B cell (primary cell): ENCODE results near the gene C10orf62. TPM values are rescaled to one million over a fixed set of nuclear protein-coding genes. Genes with fewer than 3 reads are reported as not detected.

Experiments used
- ATAC-seq: fragments of 200-7000 bp; cut with Tn5 transposase; one replicate; pipeline ENCODE4 v1.10.0; 2021; ENCODE audit warnings: low read depth, mild to moderate bottlenecking, moderate number of reproducible peaks, moderate library complexity
- CTCF ChIA-PET: fragments of 350-600 bp; sonication (Branson Sonifier 250); formaldehyde crosslinking; loops from one replicate; lab custom pipeline; 2021; ENCODE audit warnings: antibody characterized with exemption, inconsistent platforms; lab: Charles Lee
- POLR2A ChIA-PET: fragments of 350-600 bp; sonication (Branson Sonifier 250); formaldehyde crosslinking; loops from one replicate; lab custom pipeline; 2021; ENCODE audit warnings: antibody characterized with exemption; lab: Charles Lee
- DNase-seq: peaks from one replicate; pipeline ENCODE4 v3.0.0; 2013
- H2AFZ ChIP-seq: 2 replicates; pipeline ENCODE4 v1.6.1; 2012; ENCODE audit warnings: mild to moderate bottlenecking, low read depth, low read length; ENCODE audit not compliant: insufficient read depth, poor library complexity, severe bottlenecking
- H3K27ac ChIP-seq, 2 donors: 1 replicate in 1 of 2; 2 replicates in 1 of 2; pipeline ENCODE4 v1.5.1; 2012 to 2013; ENCODE audit warnings: low read length in 2 of 2, mild to moderate bottlenecking in 2 of 2, moderate library complexity in 1 of 2
- H3K27me3 ChIP-seq, 4 experiments: fragments of 200-600 bp in 1 of 4; sonication (generic) in 1 of 4; replicated peaks in 1 of 4; 1 replicate in 2 of 4; 2 replicates in 2 of 4; pipeline versions ENCODE4 v1.6.1 to v1.7.0; 2013 to 2016; ENCODE audit warnings: low read length in 3 of 4, mild to moderate bottlenecking in 2 of 4, mixed read lengths in 1 of 4, moderate library complexity in 1 of 4; ENCODE audit not compliant: insufficient read depth in 4 of 4, control insufficient read depth in 3 of 4; ENCODE audit errors: control extremely low read depth in 1 of 4
- H3K36me3 ChIP-seq, 2 experiments: replicated peaks in 1 of 2; 1 replicate in 1 of 2; 2 replicates in 1 of 2; pipeline versions ENCODE4 v1.6.1 to v1.7.1; 2013; ENCODE audit warnings: low read length in 1 of 2; ENCODE audit not compliant: insufficient read depth in 2 of 2, control insufficient read depth in 1 of 2; ENCODE audit errors: control extremely low read depth in 1 of 2, extremely low read depth in 1 of 2
- H3K4me1 ChIP-seq, 2 donors: fragments of 200-600 bp in 1 of 2; sonication (generic) in 1 of 2; 1 replicate in 1 of 2; 2 replicates in 1 of 2; pipeline versions ENCODE4 v1.5.1 to v1.6.1; 2013 to 2017; ENCODE audit warnings: low read length in 2 of 2; ENCODE audit not compliant: control insufficient read depth in 2 of 2, insufficient read depth in 2 of 2
- H3K4me2 ChIP-seq: replicated peaks from 2 replicates; pipeline ENCODE3; 2012; ENCODE audit warnings: mild to moderate bottlenecking, low read depth, low read length; ENCODE audit not compliant: poor library complexity, severe bottlenecking
- H3K4me3 ChIP-seq, 5 experiments: fragments of 200-600 bp in 1 of 5; sonication (generic) in 1 of 5; 1 replicate in 3 of 5; 2 replicates in 2 of 5; pipeline versions ENCODE4 v1.5.1 to v1.7.0; 2011 to 2016; ENCODE audit warnings: low read length in 4 of 5, mild to moderate bottlenecking in 4 of 5, low read depth in 2 of 5, control low read depth in 1 of 5, moderate library complexity in 1 of 5; ENCODE audit not compliant: insufficient read depth in 1 of 5; ENCODE audit errors: control extremely low read depth in 1 of 5, extremely low read depth in 1 of 5
- H3K79me2 ChIP-seq: fragments of 200-600 bp; sonication (generic); one replicate; pipeline ENCODE4 v1.6.0; 2016; ENCODE audit warnings: low read length; ENCODE audit not compliant: control insufficient read depth, insufficient read depth
- H3K9ac ChIP-seq: fragments of 200-600 bp; sonication (generic); 2 replicates; pipeline ENCODE4 v1.6.1; 2017; ENCODE audit warnings: mild to moderate bottlenecking, low read length, moderate library complexity
- H3K9me3 ChIP-seq, 3 donors: one replicate each; pipeline versions ENCODE4 v1.6.1 to v1.7.1; 2013; ENCODE audit warnings: low read length in 2 of 3; ENCODE audit not compliant: control insufficient read depth in 2 of 3, insufficient read depth in 1 of 3; ENCODE audit errors: control extremely low read depth in 1 of 3
- H4K20me1 ChIP-seq: 2 replicates; pipeline ENCODE4 v1.6.0; 2012; ENCODE audit warnings: mild to moderate bottlenecking, low read length; ENCODE audit not compliant: insufficient read depth, control insufficient read depth, poor library complexity, severe bottlenecking
- H3K27ac Mint-ChIP-seq: one replicate; pipeline ENCODE4 v1.8.0; 2021; ENCODE audit warnings: mixed read lengths
- H3K27me3 Mint-ChIP-seq: one replicate; pipeline ENCODE4 v1.8.0; 2021; ENCODE audit warnings: mixed read lengths
- H3K4me1 Mint-ChIP-seq: one replicate; pipeline ENCODE4 v1.8.0; 2021; ENCODE audit warnings: mixed read lengths
- H3K4me3 Mint-ChIP-seq: one replicate; pipeline ENCODE4 v1.8.0; 2021; ENCODE audit warnings: mixed read lengths
- H3K9me3 Mint-ChIP-seq: one replicate; pipeline ENCODE4 v1.8.0; 2022; ENCODE audit warnings: mixed read lengths; ENCODE audit not compliant: insufficient read depth
- EZH2 ChIP-seq: IDR thresholded peaks from 2 replicates; pipeline ENCODE4 v1.6.1; 2012; ENCODE audit warnings: borderline replicate concordance, low read depth, mild to moderate bottlenecking, moderate library complexity, low read length; ENCODE audit not compliant: insufficient read depth, poor library complexity, severe bottlenecking
- WGBS: methylation state at CpG from one replicate; pipeline ENCODE4 v1.1.5; 2013; ENCODE audit warnings: missing lambda C conversion rate; ENCODE audit not compliant: insufficient coverage; 5-methylcytosine and 5-hydroxymethylcytosine counted together
- intact Hi-C: fragments of 100-400 bp; cut with micrococcal nuclease; formaldehyde crosslinking; loops from one replicate; pipeline ENCODE4 v1.10.0; 2022
- polyA plus RNA-seq: library from polyadenylated mRNA; depleted of rRNA; stranded (reverse); fragments of >200 nt; gene quantifications from 2 replicates; pipeline ENCODE4 v1.2.3, GENCODE V29; 2012
- total RNA-seq, 2 donors: library from RNA; stranded (reverse); fragments of 120-200 nt in 1 of 2; gene quantifications; 1 replicate in 1 of 2; 2 replicates in 1 of 2; pipeline versions ENCODE4 v1.2.3 to v1.2.4, GENCODE V29; 2013 to 2022
- TF ChIP-seq, protein P1 (sequence below): fragments of 200-600 bp; IDR thresholded peaks from one replicate; pipeline ENCODE4 v1.8.0; 2022; ENCODE audit warnings: antibody characterized with exemption, mild to moderate bottlenecking

The C10orf62 gene
- total and polyA plus RNA-seq, 2 donors (not counting 1 experiment from before 2014, with no cell fraction given) = not detected

DNA sequence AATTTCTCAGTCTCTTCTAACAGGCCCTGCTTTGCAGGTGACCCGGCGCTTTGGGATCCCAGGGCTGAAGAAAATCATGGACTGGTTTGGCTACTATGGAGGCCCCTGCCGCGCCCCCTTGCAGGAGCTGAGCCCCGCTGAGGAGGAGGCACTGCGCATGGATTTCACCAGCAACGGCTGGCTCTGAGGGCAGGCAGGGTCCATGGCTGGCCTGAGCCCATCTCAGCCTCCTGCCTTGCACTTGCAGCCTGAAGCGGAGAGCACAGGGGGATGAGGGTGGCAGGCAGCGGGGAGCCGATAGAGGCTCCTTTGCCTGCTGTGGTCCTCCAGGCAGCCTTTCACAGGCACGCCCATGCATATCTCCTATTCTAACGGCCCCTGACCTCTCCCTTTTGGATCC lies 22.0 kb downstream of the C10orf62 start:
- WGBS = 96% methylated on average over 10 of the region's 12 CpGs
- ChIA-PET CTCF (no interaction called here), POLR2A (no interaction called here)
- TF ChIP-seq, protein P1, sequence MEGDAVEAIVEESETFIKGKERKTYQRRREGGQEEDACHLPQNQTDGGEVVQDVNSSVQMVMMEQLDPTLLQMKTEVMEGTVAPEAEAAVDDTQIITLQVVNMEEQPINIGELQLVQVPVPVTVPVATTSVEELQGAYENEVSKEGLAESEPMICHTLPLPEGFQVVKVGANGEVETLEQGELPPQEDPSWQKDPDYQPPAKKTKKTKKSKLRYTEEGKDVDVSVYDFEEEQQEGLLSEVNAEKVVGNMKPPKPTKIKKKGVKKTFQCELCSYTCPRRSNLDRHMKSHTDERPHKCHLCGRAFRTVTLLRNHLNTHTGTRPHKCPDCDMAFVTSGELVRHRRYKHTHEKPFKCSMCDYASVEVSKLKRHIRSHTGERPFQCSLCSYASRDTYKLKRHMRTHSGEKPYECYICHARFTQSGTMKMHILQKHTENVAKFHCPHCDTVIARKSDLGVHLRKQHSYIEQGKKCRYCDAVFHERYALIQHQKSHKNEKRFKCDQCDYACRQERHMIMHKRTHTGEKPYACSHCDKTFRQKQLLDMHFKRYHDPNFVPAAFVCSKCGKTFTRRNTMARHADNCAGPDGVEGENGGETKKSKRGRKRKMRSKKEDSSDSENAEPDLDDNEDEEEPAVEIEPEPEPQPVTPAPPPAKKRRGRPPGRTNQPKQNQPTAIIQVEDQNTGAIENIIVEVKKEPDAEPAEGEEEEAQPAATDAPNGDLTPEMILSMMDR = no peak
- H2AFZ ChIP-seq = no peak overlapping the region
- H4K20me1 ChIP-seq = no peaks in the 10 kb centered on the region
- H3K4me2 ChIP-seq = no peak overlapping the region
- Mint-ChIP-seq H3K27me3 (peaks cover 4% of the 10 kb centered on the region), H3K4me1 (no peaks in the 10 kb centered on the region), H3K9me3 (no peaks in the 10 kb centered on the region), H3K27ac (no peak overlapping the region), H3K4me3 (no peak overlapping the region)
- H3K9ac ChIP-seq = no peak overlapping the region
- no peak overlapping the region for H3K4me3 ChIP-seq
- H3K9me3 ChIP-seq = no peaks in the 10 kb centered on the region
- no peaks in the 10 kb centered on the region for H3K79me2 ChIP-seq
- H3K27me3 ChIP-seq = peaks cover 0 to 10% (median 0%) of the 10 kb centered on the region in 4 experiments
- no peaks in the 10 kb centered on the region for H3K36me3 ChIP-seq
- ATAC-seq (no peak), DNase-seq (no peak)
- no peak overlapping the region for H3K27ac ChIP-seq
- H3K4me1 ChIP-seq = no peaks in the 10 kb centered on the region
- intact Hi-C loops = no loop called here

GRCh38 chr10:97612386-97612785 lies 22.9 kb downstream of the C10orf62 start:
- Histone ChIP-seq H3K4me3 (no peak overlapping the region), H3K4me2 (no peak overlapping the region), H3K79me2 (no peaks in the 10 kb centered on the region), H3K27me3 (peaks cover 0 to 7% (median 0%) of the 10 kb centered on the region in 4 experiments), H3K9me3 (no peaks in the 10 kb centered on the region), H3K9ac (no peak overlapping the region), H3K36me3 (no peaks in the 10 kb centered on the region), H4K20me1 (no peaks in the 10 kb centered on the region), H3K4me1 (no peaks in the 10 kb centered on the region), H3K27ac (no peak overlapping the region), H2AFZ (no peak overlapping the region)
- Mint-ChIP-seq H3K4me1 (no peaks in the 10 kb centered on the region), H3K27ac (no peak overlapping the region), H3K27me3 (peaks cover under 1% of the 10 kb centered on the region), H3K4me3 (no peak overlapping the region), H3K9me3 (no peaks in the 10 kb centered on the region)
- TF ChIP-seq, protein P1 = no peak
- TF ChIP-seq EZH2 = no peak
- ATAC-seq = no peak
- 14% methylated on average over 1 of the region's 2 CpGs for WGBS
- intact Hi-C loops = no loop called here
- ChIA-PET CTCF (interaction anchor here (0.9 to 1.3 kb wide), 2 partner anchors 59 to 540 kb away, joined by 3 read pairs; no protein-coding TSS in a partner anchor), POLR2A (no interaction called here)
- no peak for DNase-seq
